Liver (tissue), 9 donors: ENCODE measurements around the gene MAP3K20. TPM values are rescaled to one million over a fixed set of nuclear protein-coding genes. Genes with fewer than 3 reads are reported as not detected.
"Not testable (repeated sequence)": the region's sequence is repeated elsewhere in the genome, so short reads cannot be mapped to it uniquely, and the experiment has no call there.

Experiments
- DNase-seq: peaks from one replicate; pipeline ENCODE4 v3.0.0-alpha.2; 2017; ENCODE audit warnings: low spot score
- H3K27ac ChIP-seq, 2 donors: one replicate each; pipeline ENCODE4 v1.7.0; 2013; ENCODE audit warnings: inconsistent platforms in 2 of 2, low read length in 2 of 2, control low read depth in 1 of 2, low read depth in 1 of 2, mild to moderate bottlenecking in 1 of 2
- H3K27me3 ChIP-seq, 4 donors: one replicate each; pipeline versions ENCODE4 v1.6.1 to v1.7.0; 2013; ENCODE audit warnings: low read length in 3 of 4, inconsistent platforms in 1 of 4, mild to moderate bottlenecking in 1 of 4, moderate library complexity in 1 of 4; ENCODE audit not compliant: control insufficient read depth in 4 of 4, insufficient read depth in 4 of 4
- H3K36me3 ChIP-seq, 4 donors: one replicate each; pipeline versions ENCODE4 v1.6.1 to v1.7.0; 2013; ENCODE audit warnings: low read length in 3 of 4, mild to moderate bottlenecking in 3 of 4, low read depth in 1 of 4, moderate library complexity in 1 of 4; ENCODE audit not compliant: control insufficient read depth in 4 of 4, insufficient read depth in 3 of 4
- H3K4me1 ChIP-seq, 4 donors: one replicate each; pipeline versions ENCODE4 v1.6.1 to v1.7.0; 2013; ENCODE audit warnings: low read length in 3 of 4, mild to moderate bottlenecking in 3 of 4, moderate library complexity in 1 of 4; ENCODE audit not compliant: control insufficient read depth in 4 of 4, insufficient read depth in 4 of 4
- H3K4me3 ChIP-seq, 3 donors: one replicate each; pipeline versions ENCODE4 v1.6.1 to v1.7.0; 2013; ENCODE audit warnings: low read length in 3 of 3, control low read depth in 1 of 3, low read depth in 1 of 3, mild to moderate bottlenecking in 1 of 3
- H3K9ac ChIP-seq, 2 donors: one replicate each; pipeline ENCODE4 v1.7.0; 2013; ENCODE audit warnings: low read length in 2 of 2, mild to moderate bottlenecking in 2 of 2, moderate library complexity in 2 of 2, control low read depth in 1 of 2, low read depth in 1 of 2
- H3K9me3 ChIP-seq, 4 donors: one replicate each; pipeline versions ENCODE4 v1.6.1 to v1.7.0; 2013; ENCODE audit warnings: low read length in 3 of 4; ENCODE audit not compliant: control insufficient read depth in 4 of 4
- EGR1 ChIP-seq, 2 donors: IDR thresholded peaks; 2 replicates each; pipeline ENCODE4 v1.6.1; 2016 to 2018; ENCODE audit warnings: antibody characterized with exemption in 2 of 2, low read depth in 2 of 2
- FOXA2 ChIP-seq: IDR thresholded peaks from 2 replicates; pipeline ENCODE4 v1.6.1; 2016; ENCODE audit warnings: antibody characterized with exemption
- GABPA ChIP-seq, 2 donors: IDR thresholded peaks in 1 of 2; conservative IDR thresholded peaks in 1 of 2; 2 replicates each; pipeline ENCODE4 v1.6.1; 2016; ENCODE audit warnings: antibody characterized with exemption in 2 of 2, mild to moderate bottlenecking in 1 of 2, moderate library complexity in 1 of 2
- HNF4A ChIP-seq, 2 donors: conservative IDR thresholded peaks; 2 replicates each; pipeline ENCODE4 v1.6.1; 2016; ENCODE audit warnings: antibody characterized with exemption in 2 of 2, mild to moderate bottlenecking in 2 of 2
- JUND ChIP-seq, 2 donors: IDR thresholded peaks; 2 replicates each; pipeline ENCODE4 v1.6.1; 2016; ENCODE audit warnings: antibody characterized with exemption in 2 of 2
- NR2F2 ChIP-seq: IDR thresholded peaks from 2 replicates; pipeline ENCODE4 v1.6.1; 2016; ENCODE audit warnings: antibody characterized with exemption
- RAD21 ChIP-seq, 2 donors: IDR thresholded peaks; 2 replicates each; pipeline ENCODE4 v1.6.1; 2016; ENCODE audit warnings: antibody characterized with exemption in 2 of 2, mild to moderate bottlenecking in 2 of 2
- SP1 ChIP-seq: IDR thresholded peaks from 2 replicates; pipeline ENCODE4 v1.6.1; 2018; ENCODE audit warnings: antibody characterized with exemption, mild to moderate bottlenecking
- TAF1 ChIP-seq: conservative IDR thresholded peaks from 2 replicates; pipeline ENCODE4 v1.6.1; 2016; ENCODE audit warnings: antibody characterized with exemption, mild to moderate bottlenecking
- YY1 ChIP-seq: IDR thresholded peaks from 2 replicates; pipeline ENCODE4 v1.6.1; 2016; ENCODE audit warnings: antibody characterized with exemption, mild to moderate bottlenecking
- WGBS: extraction: QIAGEN DNeasy Blood & Tissue Kit; methylation state at CpG from one replicate; pipeline ENCODE4 v1.1.7; 2013; 5-methylcytosine and 5-hydroxymethylcytosine counted together
- polyA plus RNA-seq, 2 donors: library from polyadenylated mRNA; stranded (reverse) in 1 of 2; unstranded in 1 of 2; fragments of 200-250 nt in 1 of 2; fragments of >200 nt in 1 of 2; fragmentation: Nextera tagmentation in 1 of 2; extraction: Ambion mirVana in 1 of 2; gene quantifications; one replicate each; pipeline versions ENCODE4 v1.2.1 to v1.2.3, GENCODE V29; 2013 to 2015
- total RNA-seq, 2 donors: library from RNA; depleted of rRNA; stranded (reverse); fragments of >200 nt; gene quantifications; one replicate each; pipeline ENCODE4 v1.2.3, GENCODE V29; 2014
- TF ChIP-seq, protein P1 (sequence below): fragments of 150-350 bp; IDR thresholded peaks from 2 replicates; pipeline ENCODE4 v1.5.1; 2017; ENCODE audit warnings: improper control_type of control experiment, low read depth, low read length; ENCODE audit not compliant: missing input control
- TF ChIP-seq, protein P2 (sequence below): IDR thresholded peaks from 2 replicates; pipeline ENCODE4 v1.6.1; 2016; ENCODE audit warnings: antibody characterized with exemption, mild to moderate bottlenecking
- TF ChIP-seq, protein P3 (sequence below): IDR thresholded peaks from 2 replicates; pipeline ENCODE4 v1.6.1; 2016; ENCODE audit warnings: antibody characterized with exemption
- donor health status: healthy.
- donor health status: healthy.
- donor health status: healthy.
- donor health status: healthy.
- donor health status: healthy.

Gene MAP3K20
- total and polyA plus RNA-seq, 4 donors = 9.1 to 22.6 (median 14.9) TPM

DNA sequence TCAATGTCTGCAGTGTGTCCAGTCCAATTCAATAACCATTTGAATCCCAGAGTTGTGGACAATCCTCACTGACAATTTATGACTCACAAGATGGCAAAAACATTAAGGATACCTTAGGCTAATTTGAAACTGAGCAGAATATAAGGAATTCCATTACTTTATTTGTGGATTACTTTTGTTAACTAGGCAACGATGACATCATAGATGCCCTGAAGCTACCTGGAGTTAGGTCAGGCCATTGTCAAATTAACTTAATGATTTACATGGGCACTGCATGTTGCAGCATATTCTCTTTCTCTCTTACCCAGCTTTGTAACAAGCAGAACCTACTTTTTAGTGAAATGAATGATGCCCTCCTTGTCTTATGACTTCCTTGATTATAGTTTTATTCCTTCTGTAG, 179.0 kb downstream of the MAP3K20 start:
- Histone ChIP-seq H3K9ac (no peak overlapping the region), H3K27me3 (no peaks in the 10 kb centered on the region), H3K36me3 (peaks cover 3 to 11% (median 7%) of the 10 kb centered on the region in 4 donors), H3K4me3 (no peak overlapping the region), H3K27ac (no peak overlapping the region), H3K9me3 (no peaks in the 10 kb centered on the region), H3K4me1 (no peaks in the 10 kb centered on the region)
- DNase-seq = no peak
- WGBS = 99% methylated on average over 1 of the region's 1 CpG
- TF ChIP-seq YY1 (no peak), GABPA (IDR thresholded peaks at IDR 0.05 in 1 of 2, conservative IDR thresholded peaks at IDR 0.05 in 1 of 2) (no peak)

DNA sequence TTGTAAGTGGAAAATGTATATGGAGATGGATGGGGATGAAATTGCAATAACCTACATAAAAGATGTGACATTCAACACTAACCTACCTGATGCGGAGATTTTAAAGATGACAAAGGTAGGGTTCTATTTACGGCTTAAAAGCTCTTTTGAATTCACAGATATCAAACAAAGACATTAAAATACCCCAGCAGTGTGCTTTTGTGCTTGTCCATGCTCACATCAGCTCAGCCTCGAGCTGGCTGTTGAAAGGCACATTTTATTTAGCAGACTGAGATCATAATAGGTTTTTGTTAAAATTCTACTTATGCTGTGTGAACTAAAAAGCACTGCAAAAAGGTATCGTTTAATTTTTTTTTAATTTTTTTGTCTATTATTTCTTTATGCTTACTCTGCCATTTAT, 183.1 kb downstream of the MAP3K20 start:
- no peaks in the 10 kb centered on the region for H3K9me3 ChIP-seq
- 98% methylated on average over 4 of the region's 4 CpGs for WGBS
- H3K36me3 ChIP-seq = peaks cover 6 to 26% (median 12%) of the 10 kb centered on the region in 4 donors
- H3K27me3 ChIP-seq = no peaks in the 10 kb centered on the region
- H3K27ac ChIP-seq = no peak overlapping the region
- H3K4me1 ChIP-seq = no peaks in the 10 kb centered on the region
- TF ChIP-seq FOXA2 (no peak), JUND (IDR thresholded peaks at IDR 0.05) (no peak), EGR1 (IDR thresholded peaks at IDR 0.05; ENCODE audit: low read depth in 2 of 2) (no peak), RAD21 (IDR thresholded peaks at IDR 0.05) (no peak), SP1 (no peak), TAF1 (no peak), GABPA (IDR thresholded peaks at IDR 0.05 in 1 of 2, conservative IDR thresholded peaks at IDR 0.05 in 1 of 2) (no peak), NR2F2 (no peak), HNF4A (conservative IDR thresholded peaks at IDR 0.05) (no peak)
- TF ChIP-seq, protein P1, sequence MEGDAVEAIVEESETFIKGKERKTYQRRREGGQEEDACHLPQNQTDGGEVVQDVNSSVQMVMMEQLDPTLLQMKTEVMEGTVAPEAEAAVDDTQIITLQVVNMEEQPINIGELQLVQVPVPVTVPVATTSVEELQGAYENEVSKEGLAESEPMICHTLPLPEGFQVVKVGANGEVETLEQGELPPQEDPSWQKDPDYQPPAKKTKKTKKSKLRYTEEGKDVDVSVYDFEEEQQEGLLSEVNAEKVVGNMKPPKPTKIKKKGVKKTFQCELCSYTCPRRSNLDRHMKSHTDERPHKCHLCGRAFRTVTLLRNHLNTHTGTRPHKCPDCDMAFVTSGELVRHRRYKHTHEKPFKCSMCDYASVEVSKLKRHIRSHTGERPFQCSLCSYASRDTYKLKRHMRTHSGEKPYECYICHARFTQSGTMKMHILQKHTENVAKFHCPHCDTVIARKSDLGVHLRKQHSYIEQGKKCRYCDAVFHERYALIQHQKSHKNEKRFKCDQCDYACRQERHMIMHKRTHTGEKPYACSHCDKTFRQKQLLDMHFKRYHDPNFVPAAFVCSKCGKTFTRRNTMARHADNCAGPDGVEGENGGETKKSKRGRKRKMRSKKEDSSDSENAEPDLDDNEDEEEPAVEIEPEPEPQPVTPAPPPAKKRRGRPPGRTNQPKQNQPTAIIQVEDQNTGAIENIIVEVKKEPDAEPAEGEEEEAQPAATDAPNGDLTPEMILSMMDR = no peak
- TF ChIP-seq, protein P2, sequence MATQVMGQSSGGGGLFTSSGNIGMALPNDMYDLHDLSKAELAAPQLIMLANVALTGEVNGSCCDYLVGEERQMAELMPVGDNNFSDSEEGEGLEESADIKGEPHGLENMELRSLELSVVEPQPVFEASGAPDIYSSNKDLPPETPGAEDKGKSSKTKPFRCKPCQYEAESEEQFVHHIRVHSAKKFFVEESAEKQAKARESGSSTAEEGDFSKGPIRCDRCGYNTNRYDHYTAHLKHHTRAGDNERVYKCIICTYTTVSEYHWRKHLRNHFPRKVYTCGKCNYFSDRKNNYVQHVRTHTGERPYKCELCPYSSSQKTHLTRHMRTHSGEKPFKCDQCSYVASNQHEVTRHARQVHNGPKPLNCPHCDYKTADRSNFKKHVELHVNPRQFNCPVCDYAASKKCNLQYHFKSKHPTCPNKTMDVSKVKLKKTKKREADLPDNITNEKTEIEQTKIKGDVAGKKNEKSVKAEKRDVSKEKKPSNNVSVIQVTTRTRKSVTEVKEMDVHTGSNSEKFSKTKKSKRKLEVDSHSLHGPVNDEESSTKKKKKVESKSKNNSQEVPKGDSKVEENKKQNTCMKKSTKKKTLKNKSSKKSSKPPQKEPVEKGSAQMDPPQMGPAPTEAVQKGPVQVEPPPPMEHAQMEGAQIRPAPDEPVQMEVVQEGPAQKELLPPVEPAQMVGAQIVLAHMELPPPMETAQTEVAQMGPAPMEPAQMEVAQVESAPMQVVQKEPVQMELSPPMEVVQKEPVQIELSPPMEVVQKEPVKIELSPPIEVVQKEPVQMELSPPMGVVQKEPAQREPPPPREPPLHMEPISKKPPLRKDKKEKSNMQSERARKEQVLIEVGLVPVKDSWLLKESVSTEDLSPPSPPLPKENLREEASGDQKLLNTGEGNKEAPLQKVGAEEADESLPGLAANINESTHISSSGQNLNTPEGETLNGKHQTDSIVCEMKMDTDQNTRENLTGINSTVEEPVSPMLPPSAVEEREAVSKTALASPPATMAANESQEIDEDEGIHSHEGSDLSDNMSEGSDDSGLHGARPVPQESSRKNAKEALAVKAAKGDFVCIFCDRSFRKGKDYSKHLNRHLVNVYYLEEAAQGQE = no peak
- TF ChIP-seq, protein P3, sequence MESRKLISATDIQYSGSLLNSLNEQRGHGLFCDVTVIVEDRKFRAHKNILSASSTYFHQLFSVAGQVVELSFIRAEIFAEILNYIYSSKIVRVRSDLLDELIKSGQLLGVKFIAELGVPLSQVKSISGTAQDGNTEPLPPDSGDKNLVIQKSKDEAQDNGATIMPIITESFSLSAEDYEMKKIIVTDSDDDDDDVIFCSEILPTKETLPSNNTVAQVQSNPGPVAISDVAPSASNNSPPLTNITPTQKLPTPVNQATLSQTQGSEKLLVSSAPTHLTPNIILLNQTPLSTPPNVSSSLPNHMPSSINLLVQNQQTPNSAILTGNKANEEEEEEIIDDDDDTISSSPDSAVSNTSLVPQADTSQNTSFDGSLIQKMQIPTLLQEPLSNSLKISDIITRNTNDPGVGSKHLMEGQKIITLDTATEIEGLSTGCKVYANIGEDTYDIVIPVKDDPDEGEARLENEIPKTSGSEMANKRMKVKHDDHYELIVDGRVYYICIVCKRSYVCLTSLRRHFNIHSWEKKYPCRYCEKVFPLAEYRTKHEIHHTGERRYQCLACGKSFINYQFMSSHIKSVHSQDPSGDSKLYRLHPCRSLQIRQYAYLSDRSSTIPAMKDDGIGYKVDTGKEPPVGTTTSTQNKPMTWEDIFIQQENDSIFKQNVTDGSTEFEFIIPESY = no peak
- no peak for DNase-seq
- H3K9ac ChIP-seq = no peak overlapping the region
- H3K4me3 ChIP-seq = no peak overlapping the region

DNA sequence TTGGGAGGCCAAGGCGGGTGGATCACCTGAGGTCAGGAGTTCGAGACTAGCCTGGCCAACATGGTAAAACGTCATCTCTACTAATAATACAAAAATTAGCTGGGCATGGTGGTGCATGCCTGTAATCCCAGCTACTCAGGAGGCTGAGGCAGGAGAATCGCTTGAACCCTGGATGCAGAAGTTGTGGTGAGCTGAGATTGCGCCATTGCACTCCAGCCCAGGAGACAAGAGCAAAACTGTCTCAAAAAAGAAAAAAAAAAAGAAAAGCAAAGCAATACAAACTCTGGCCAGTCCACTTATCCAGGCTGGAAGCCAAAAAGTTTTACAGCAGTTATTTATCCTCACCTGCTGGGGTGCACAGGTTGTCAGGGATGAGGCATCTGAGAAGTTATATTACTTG, 186.7 kb downstream of the MAP3K20 start:
- H3K27ac ChIP-seq, H3K9me3 ChIP-seq, DNase-seq, H3K4me3 ChIP-seq, H3K27me3 ChIP-seq, H3K9ac ChIP-seq, H3K4me1 ChIP-seq: not testable (repeated sequence)
- H3K36me3 ChIP-seq = peaks cover 5 to 37% (median 22%) of the 10 kb centered on the region in 4 donors
- 91% methylated on average over 5 of the region's 5 CpGs for WGBS
